Measurements from ENCODE around the gene XRCC5.

The XRCC5 gene

GRCh38 chr2:216231867-216232266 is 122.7 kb downstream of the XRCC5 start:
- Histone ChIP-seq H4K20me1 (ENCODE audit: insufficient read depth, low read length) (no peaks in the 10 kb centered on the region), H3K27ac (ENCODE audit: low read depth, low read length, poor library complexity, severe bottlenecking) (no peak overlapping the region), H3K36me3 (ENCODE audit: insufficient read depth, low read length) (no peaks in the 10 kb centered on the region), H3K79me2 (ENCODE audit: insufficient read depth, low read length) (no peaks in the 10 kb centered on the region), H2AFZ (ENCODE audit: low read length) (no peak overlapping the region), H3K9me2 (ENCODE audit: low read depth, low read length) (no peaks in the 10 kb centered on the region), H3K9me3 (ENCODE audit: low read length) (0 out of 2 replicates have a peak, but pooled peaks cover 10% of the 10 kb centered on the region), H3K4me3 (ENCODE audit: low read depth, low read length, poor library complexity, severe bottlenecking) (no peak overlapping the region), H3K4me2 (ENCODE audit: low read length) (no peak overlapping the region), H3K9ac (ENCODE audit: low read length) (no peak overlapping the region), H3K27me3 (ENCODE audit: insufficient read depth, low read length) (no peaks in the 10 kb centered on the region), H3K4me1 (ENCODE audit: insufficient read depth, low read length, severe bottlenecking) (no peaks in the 10 kb centered on the region), H3F3A (ENCODE audit: insufficient read depth, low read length) (no peaks in the 10 kb centered on the region)
- TF ChIP-seq CTCF (IDR thresholded peaks at IDR 0.05; ENCODE audit: low read length), result no peak
- no peak for TF ChIP-seq EZH2 (IDR thresholded peaks at IDR 0.05; ENCODE audit: borderline replicate concordance, low read length)

- TF ChIP-seq CTCF (IDR thresholded peaks at IDR 0.05; ENCODE audit: low read length), result no peak
- H3F3A ChIP-seq (ENCODE audit: insufficient read depth, low read length), result no peaks in the 10 kb centered on the region
- no peaks in the 10 kb centered on the region for H3K79me2 ChIP-seq (ENCODE audit: insufficient read depth, low read length)
- H3K4me2 ChIP-seq (ENCODE audit: low read length), result no peak overlapping the region
- no peaks in the 10 kb centered on the region for H3K36me3 ChIP-seq (ENCODE audit: insufficient read depth, low read length)
- H3K4me1 ChIP-seq (ENCODE audit: insufficient read depth, low read length, severe bottlenecking), result no peaks in the 10 kb centered on the region
- H2AFZ ChIP-seq (ENCODE audit: low read length), result no peak overlapping the region
- no peak overlapping the region for H3K4me3 ChIP-seq (ENCODE audit: low read depth, low read length, poor library complexity, severe bottlenecking)
- H3K9me2 ChIP-seq (ENCODE audit: low read depth, low read length), result no peaks in the 10 kb centered on the region
- H3K9me3 ChIP-seq (ENCODE audit: low read length), result 0 out of 2 replicates have a peak, but pooled peaks cover 10% of the 10 kb centered on the region
- H3K9ac ChIP-seq (ENCODE audit: low read length), result no peak overlapping the region
- no peaks in the 10 kb centered on the region for H3K27me3 ChIP-seq (ENCODE audit: insufficient read depth, low read length)
- no peaks in the 10 kb centered on the region for H4K20me1 ChIP-seq (ENCODE audit: insufficient read depth, low read length)
- no peak overlapping the region for H3K27ac ChIP-seq (ENCODE audit: low read depth, low read length, poor library complexity, severe bottlenecking)
These were observed 123.6 kb downstream of the XRCC5 start for GRCh38 chr2:216232721-216233120.

GRCh38 chr2:216233281-216233995 is 124.3 kb downstream of the XRCC5 start:
- Histone ChIP-seq H2AFZ (ENCODE audit: low read length) (no peak overlapping the region), H3K4me3 (ENCODE audit: low read depth, low read length, poor library complexity, severe bottlenecking) (no peak overlapping the region), H3K36me3 (ENCODE audit: insufficient read depth, low read length) (no peaks in the 10 kb centered on the region), H3K9ac (ENCODE audit: low read length) (no peak overlapping the region), H4K20me1 (ENCODE audit: insufficient read depth, low read length) (no peaks in the 10 kb centered on the region), H3K27ac (ENCODE audit: low read depth, low read length, poor library complexity, severe bottlenecking) (no peak overlapping the region), H3K9me2 (ENCODE audit: low read depth, low read length) (no peaks in the 10 kb centered on the region), H3F3A (ENCODE audit: insufficient read depth, low read length) (no peaks in the 10 kb centered on the region), H3K4me1 (ENCODE audit: insufficient read depth, low read length, severe bottlenecking) (no peaks in the 10 kb centered on the region), H3K27me3 (ENCODE audit: insufficient read depth, low read length) (no peaks in the 10 kb centered on the region), H3K9me3 (ENCODE audit: low read length) (0 out of 2 replicates have a peak, but pooled peaks cover 10% of the 10 kb centered on the region), H3K4me2 (ENCODE audit: low read length) (no peak overlapping the region), H3K79me2 (ENCODE audit: insufficient read depth, low read length) (no peaks in the 10 kb centered on the region)
- TF ChIP-seq EZH2 (IDR thresholded peaks at IDR 0.05; ENCODE audit: borderline replicate concordance, low read length) (no peak), CTCF (IDR thresholded peaks at IDR 0.05; ENCODE audit: low read length) (no peak)

All from OCI-LY1 (cell line).